GM12875 (cell line): ENCODE results near the gene MMS19.

Source experiments
- H3K4me3 ChIP-seq: one replicate; pipeline ENCODE4 v1.5.1; 2011; ENCODE audit warnings: low read depth, low read length, control low read depth
- CTCF ChIP-seq: IDR thresholded peaks from 2 replicates; pipeline ENCODE4 v1.5.1; 2011; ENCODE audit warnings: low read depth, mild to moderate bottlenecking, control low read depth, inconsistent platforms, low read length, moderate library complexity, borderline replicate concordance; ENCODE audit not compliant: insufficient read depth

Gene MMS19

GRCh38 chr10:97510686-97511085, 12.5 kb upstream of the MMS19 start:
- no peak overlapping the region for H3K4me3 ChIP-seq
- TF ChIP-seq CTCF: no peak

GRCh38 chr10:97509120-97509680, 11.0 kb upstream of the MMS19 start:
- TF ChIP-seq CTCF: no peak
- H3K4me3 ChIP-seq: no peak overlapping the region

GRCh38 chr10:97508342-97508741, 10.1 kb upstream of the MMS19 start:
- H3K4me3 ChIP-seq: no peak overlapping the region
- TF ChIP-seq CTCF: no peak

- H3K4me3 ChIP-seq: no peak overlapping the region
- TF ChIP-seq CTCF: no peak
Measured at GRCh38 chr10:97506199-97506991, 8.2 kb upstream of the MMS19 start.

- no peak for TF ChIP-seq CTCF
- no peak overlapping the region for H3K4me3 ChIP-seq
Measured at GRCh38 chr10:97505152-97505551, 6.9 kb upstream of the MMS19 start.

- no peak for TF ChIP-seq CTCF
- no peak overlapping the region for H3K4me3 ChIP-seq
Measured at GRCh38 chr10:97503406-97503805, 5.2 kb upstream of the MMS19 start.

- no peak overlapping the region for H3K4me3 ChIP-seq
- TF ChIP-seq CTCF: no peak
Measured at GRCh38 chr10:97502916-97503315, 4.7 kb upstream of the MMS19 start.
